Activated T-helper 17 cell treated with anti-CD3 and anti-CD28 coated beads, Interleukin-2, amount 50 U/mL, for 72 hours (primary cell): Measurements from ENCODE around the gene BAAT. TPM values are rescaled to one million over a fixed set of nuclear protein-coding genes. Genes with fewer than 3 reads are reported as not detected.
"Not testable (repeated sequence)": the region's sequence is repeated elsewhere in the genome, so short reads cannot be mapped to it uniquely, and the experiment has no call there.

ENCODE experiments used
- ATAC-seq: fragments of 150-1000 bp; cut with Tn5 transposase; replicated peaks from 2 replicates; pipeline ENCODE4 v1.10.0; 2021; ENCODE audit warnings: mild to moderate bottlenecking, moderate library complexity
- H3K27ac Mint-ChIP-seq: one replicate; pipeline ENCODE4 v1.8.0; 2022; ENCODE audit warnings: mixed read lengths
- H3K27me3 Mint-ChIP-seq: one replicate; pipeline ENCODE4 v1.8.0; 2022; ENCODE audit warnings: mixed read lengths
- H3K36me3 Mint-ChIP-seq: one replicate; pipeline ENCODE4 v1.8.0; 2022; ENCODE audit warnings: low read depth, mild to moderate bottlenecking, mixed read lengths
- H3K4me1 Mint-ChIP-seq: one replicate; pipeline ENCODE4 v1.8.0; 2022; ENCODE audit warnings: mixed read lengths
- H3K4me3 Mint-ChIP-seq: one replicate; pipeline ENCODE4 v1.8.0; 2022; ENCODE audit warnings: mild to moderate bottlenecking, mixed read lengths
- H3K9me3 Mint-ChIP-seq: one replicate; pipeline ENCODE4 v1.8.0; 2022; ENCODE audit warnings: mixed read lengths
- total RNA-seq, 2 donors: library from RNA; stranded (reverse); gene quantifications; one replicate each; pipeline ENCODE4 v1.2.3, GENCODE V29; 2022

BAAT gene
- total RNA-seq, result under 1 TPM in 1 of 2 donors, not detected in 1; 0.08 TPM

GRCh38 chr9:101384873-101385536, at the start of gene BAAT:
BAAT (minus strand) TSS chr9:101385006; CDS start chr9:101371404, 13,602 bp downstream.
- H3K27me3 Mint-ChIP-seq, H3K9me3 Mint-ChIP-seq, H3K4me1 Mint-ChIP-seq, H3K27ac Mint-ChIP-seq, ATAC-seq, H3K4me3 Mint-ChIP-seq: not testable (repeated sequence)
- peaks cover 22% of the 10 kb centered on the region for H3K36me3 Mint-ChIP-seq

- ATAC-seq, result no peak
- no peaks in the 10 kb centered on the region for H3K9me3 Mint-ChIP-seq
- no peaks in the 10 kb centered on the region for H3K4me1 Mint-ChIP-seq
- H3K27me3 Mint-ChIP-seq, result peaks cover 41% of the 10 kb centered on the region
- H3K36me3 Mint-ChIP-seq, result no peaks in the 10 kb centered on the region
- H3K4me3 Mint-ChIP-seq, result no peak overlapping the region
- H3K27ac Mint-ChIP-seq, result no peak overlapping the region
Measured at GRCh38 chr9:101433229-101433628, 48.4 kb upstream of the BAAT start.

- Mint-ChIP-seq H3K9me3 (no peaks in the 10 kb centered on the region), H3K36me3 (no peaks in the 10 kb centered on the region), H3K27ac (no peak overlapping the region), H3K4me3 (no peak overlapping the region), H3K27me3 (peaks cover 38% of the 10 kb centered on the region), H3K4me1 (no peaks in the 10 kb centered on the region)
- ATAC-seq, result no peak
Measured at GRCh38 chr9:101432740-101433139, 47.9 kb upstream of the BAAT start.

- Mint-ChIP-seq H3K4me3 (no peak overlapping the region), H3K4me1 (no peaks in the 10 kb centered on the region), H3K9me3 (no peaks in the 10 kb centered on the region), H3K27ac (no peak overlapping the region), H3K27me3 (peaks cover 32% of the 10 kb centered on the region), H3K36me3 (no peaks in the 10 kb centered on the region)
- no peak for ATAC-seq
Measured at GRCh38 chr9:101432171-101432570, 47.4 kb upstream of the BAAT start.

- Mint-ChIP-seq H3K9me3 (no peaks in the 10 kb centered on the region), H3K27ac (no peak overlapping the region), H3K27me3 (peaks cover 20% of the 10 kb centered on the region), H3K36me3 (no peaks in the 10 kb centered on the region), H3K4me1 (no peaks in the 10 kb centered on the region), H3K4me3 (no peak overlapping the region)
- ATAC-seq, result no peak
Measured at GRCh38 chr9:101429736-101430135, 44.9 kb upstream of the BAAT start.

- H3K9me3 Mint-ChIP-seq, result peaks cover 4% of the 10 kb centered on the region
- H3K4me1 Mint-ChIP-seq, result no peaks in the 10 kb centered on the region
- no peak overlapping the region for H3K27ac Mint-ChIP-seq
- no peaks in the 10 kb centered on the region for H3K36me3 Mint-ChIP-seq
- H3K27me3 Mint-ChIP-seq, result peaks cover 17% of the 10 kb centered on the region
- ATAC-seq, result no peak
- no peak overlapping the region for H3K4me3 Mint-ChIP-seq
Measured at GRCh38 chr9:101428909-101429308, 44.1 kb upstream of the BAAT start.

- H3K9me3 Mint-ChIP-seq, result peaks cover 10% of the 10 kb centered on the region
- no peak overlapping the region for H3K27ac Mint-ChIP-seq
- H3K4me3 Mint-ChIP-seq, result no peak overlapping the region
- H3K4me1 Mint-ChIP-seq, result no peaks in the 10 kb centered on the region
- no peak for ATAC-seq
- peaks cover 13% of the 10 kb centered on the region for H3K27me3 Mint-ChIP-seq
- H3K36me3 Mint-ChIP-seq, result no peaks in the 10 kb centered on the region
Measured at GRCh38 chr9:101427957-101428655, 43.3 kb upstream of the BAAT start.

GRCh38 chr9:101427358-101427757, 42.6 kb upstream of the BAAT start:
- Mint-ChIP-seq H3K9me3 (peaks cover 10% of the 10 kb centered on the region), H3K27ac (no peak overlapping the region), H3K4me1 (no peaks in the 10 kb centered on the region), H3K36me3 (no peaks in the 10 kb centered on the region), H3K4me3 (no peak overlapping the region), H3K27me3 (peaks cover 13% of the 10 kb centered on the region)
- ATAC-seq, result no peak

GRCh38 chr9:101421653-101422065, 36.9 kb upstream of the BAAT start:
- H3K9me3 Mint-ChIP-seq, result peaks cover 29% of the 10 kb centered on the region
- no peak for ATAC-seq
- no peaks in the 10 kb centered on the region for H3K4me1 Mint-ChIP-seq

GRCh38 chr9:101419863-101420262, 35.1 kb upstream of the BAAT start:
- H3K4me3 Mint-ChIP-seq, result no peak overlapping the region
- H3K36me3 Mint-ChIP-seq, result no peaks in the 10 kb centered on the region
- no peak overlapping the region for H3K27ac Mint-ChIP-seq
- ATAC-seq, result no peak
- no peaks in the 10 kb centered on the region for H3K27me3 Mint-ChIP-seq
- no peaks in the 10 kb centered on the region for H3K4me1 Mint-ChIP-seq
- H3K9me3 Mint-ChIP-seq, result peaks cover 35% of the 10 kb centered on the region

More at GRCh38 chr9:101421653-101422065, 36.9 kb upstream of the BAAT start:
- Mint-ChIP-seq H3K4me3 (no peak overlapping the region), H3K27ac (no peak overlapping the region), H3K27me3 (no peaks in the 10 kb centered on the region), H3K36me3 (no peaks in the 10 kb centered on the region)

- no peak for ATAC-seq
- H3K9me3 Mint-ChIP-seq, result peaks cover 37% of the 10 kb centered on the region
- H3K27ac Mint-ChIP-seq, result no peak overlapping the region
- H3K36me3 Mint-ChIP-seq, result no peaks in the 10 kb centered on the region
- no peaks in the 10 kb centered on the region for H3K4me1 Mint-ChIP-seq
- no peaks in the 10 kb centered on the region for H3K27me3 Mint-ChIP-seq
- H3K4me3 Mint-ChIP-seq, result no peak overlapping the region
Measured at GRCh38 chr9:101418518-101419430, 34.0 kb upstream of the BAAT start.

- Mint-ChIP-seq H3K27ac (no peak overlapping the region), H3K4me3 (no peak overlapping the region), H3K4me1 (no peaks in the 10 kb centered on the region), H3K9me3 (peaks cover 36% of the 10 kb centered on the region), H3K27me3 (no peaks in the 10 kb centered on the region), H3K36me3 (peaks cover 8% of the 10 kb centered on the region)
- ATAC-seq, result no peak
Measured at GRCh38 chr9:101417977-101418376, 33.2 kb upstream of the BAAT start.

GRCh38 chr9:101417389-101417788, 32.6 kb upstream of the BAAT start:
- Mint-ChIP-seq H3K4me3 (no peak overlapping the region), H3K9me3 (peaks cover 36% of the 10 kb centered on the region)

GRCh38 chr9:101415578-101415977, 30.8 kb upstream of the BAAT start:
- H3K27me3 Mint-ChIP-seq, result no peaks in the 10 kb centered on the region
- peaks cover 10% of the 10 kb centered on the region for H3K36me3 Mint-ChIP-seq
- no peak overlapping the region for H3K4me3 Mint-ChIP-seq
- H3K27ac Mint-ChIP-seq, result no peak overlapping the region
- ATAC-seq, result no peak
- no peaks in the 10 kb centered on the region for H3K4me1 Mint-ChIP-seq
- peaks cover 42% of the 10 kb centered on the region for H3K9me3 Mint-ChIP-seq

More at GRCh38 chr9:101417389-101417788, 32.6 kb upstream of the BAAT start:
- Mint-ChIP-seq H3K4me1 (no peaks in the 10 kb centered on the region), H3K36me3 (peaks cover 10% of the 10 kb centered on the region), H3K27ac (no peak overlapping the region), H3K27me3 (no peaks in the 10 kb centered on the region)
- no peak for ATAC-seq
